Activated CD8-positive, alpha-beta memory T cell treated with anti-CD3 and anti-CD28 coated beads, Interleukin-2, amount 50 U/mL, for 1 hour (primary cell): Measurements from ENCODE around the gene CLDN2.
"Not testable (repeated sequence)": the region's sequence is repeated elsewhere in the genome, so short reads cannot be mapped to it uniquely, and the experiment has no call there.

ENCODE experiments used
- DNase-seq: peaks from one replicate; pipeline ENCODE4 v3.0.0-alpha.2; 2020; ENCODE audit errors: extremely low read depth

The CLDN2 gene

GRCh38 chrX:106959901-106960300 is 39.7 kb downstream of the CLDN2 start:
- no peak for DNase-seq

- DNase-seq: no peak
These were observed 42.9 kb downstream of the CLDN2 start for GRCh38 chrX:106963111-106963510.

- DNase-seq: no peak
These were observed 44.1 kb downstream of the CLDN2 start for GRCh38 chrX:106964290-106964689.

- not testable (repeated sequence) for DNase-seq
These were observed 46.3 kb downstream of the CLDN2 start for GRCh38 chrX:106966547-106966946.

GRCh38 chrX:106972896-106973295 is 52.7 kb downstream of the CLDN2 start:
- DNase-seq: no peak

GRCh38 chrX:106973433-106974149 is 53.4 kb downstream of the CLDN2 start:
- DNase-seq: no peak

GRCh38 chrX:106976416-106976815 is 56.2 kb downstream of the CLDN2 start:
- DNase-seq: no peak
